Measurements from ENCODE around the gene HK1.

Gene HK1

GRCh38 chr10:69348816-69349541 lies 70.7 kb downstream of the HK1 start:
- peaks cover 71% of the 10 kb centered on the region for H3K4me1 Mint-ChIP-seq
- no peak for ATAC-seq
- peaks cover 64% of the 10 kb centered on the region for H3K36me3 Mint-ChIP-seq (ENCODE audit: low read depth)
- peak overlapping the region; percentile 87 for H3K27ac Mint-ChIP-seq
- H3K27me3 Mint-ChIP-seq = no peaks in the 10 kb centered on the region
- H3K9me3 Mint-ChIP-seq = no peaks in the 10 kb centered on the region
- peak overlapping the region; percentile 20 for H3K4me3 Mint-ChIP-seq
- no peak for DNase-seq

- no peak for DNase-seq
- Mint-ChIP-seq H3K4me1 (peaks cover 70% of the 10 kb centered on the region), H3K36me3 (ENCODE audit: low read depth) (peaks cover 66% of the 10 kb centered on the region), H3K27ac (peak overlapping the region; percentile 87), H3K9me3 (no peaks in the 10 kb centered on the region), H3K27me3 (no peaks in the 10 kb centered on the region), H3K4me3 (no peak overlapping the region)
- peak; percentile 10 for ATAC-seq
These were observed 71.2 kb downstream of the HK1 start for GRCh38 chr10:69349542-69349888.

GRCh38 chr10:69351589-69351988 lies 73.3 kb downstream of the HK1 start:
- ATAC-seq (no peak), DNase-seq (no peak)
- Mint-ChIP-seq H3K27me3 (no peaks in the 10 kb centered on the region), H3K9me3 (no peaks in the 10 kb centered on the region), H3K27ac (no peak overlapping the region), H3K4me3 (no peak overlapping the region), H3K36me3 (ENCODE audit: low read depth) (peaks cover 58% of the 10 kb centered on the region), H3K4me1 (peaks cover 58% of the 10 kb centered on the region)

GRCh38 chr10:69352569-69353264 lies 74.4 kb downstream of the HK1 start:
- ATAC-seq (no peak), DNase-seq (no peak)
- no peak overlapping the region for H3K4me3 Mint-ChIP-seq
- peaks cover 55% of the 10 kb centered on the region for H3K36me3 Mint-ChIP-seq (ENCODE audit: low read depth)
- no peaks in the 10 kb centered on the region for H3K9me3 Mint-ChIP-seq
- H3K4me1 Mint-ChIP-seq = peaks cover 53% of the 10 kb centered on the region
- H3K27ac Mint-ChIP-seq = no peak overlapping the region
- H3K27me3 Mint-ChIP-seq = no peaks in the 10 kb centered on the region

- Mint-ChIP-seq H3K36me3 (ENCODE audit: low read depth) (peaks cover 45% of the 10 kb centered on the region), H3K9me3 (no peaks in the 10 kb centered on the region), H3K27me3 (no peaks in the 10 kb centered on the region), H3K4me1 (peaks cover 53% of the 10 kb centered on the region), H3K4me3 (no peak overlapping the region), H3K27ac (peak overlapping the region; percentile 66)
- peak; percentile 29 for ATAC-seq
- no peak for DNase-seq
These were observed 75.8 kb downstream of the HK1 start for GRCh38 chr10:69353977-69354635.

- DNase-seq (no peak), ATAC-seq (no peak)
- Mint-ChIP-seq H3K27ac (no peak overlapping the region), H3K4me3 (no peak overlapping the region), H3K4me1 (peaks cover 63% of the 10 kb centered on the region), H3K9me3 (no peaks in the 10 kb centered on the region), H3K36me3 (ENCODE audit: low read depth) (peaks cover 43% of the 10 kb centered on the region), H3K27me3 (no peaks in the 10 kb centered on the region)
These were observed 77.9 kb downstream of the HK1 start for GRCh38 chr10:69356187-69356586.

GRCh38 chr10:69358148-69358795 lies 80.0 kb downstream of the HK1 start:
- H3K4me1 Mint-ChIP-seq = peaks cover 56% of the 10 kb centered on the region
- H3K36me3 Mint-ChIP-seq (ENCODE audit: low read depth) = peaks cover 45% of the 10 kb centered on the region
- DNase-seq (no peak), ATAC-seq (no peak)
- peak overlapping the region; percentile 19 for H3K27ac Mint-ChIP-seq
- H3K4me3 Mint-ChIP-seq = no peak overlapping the region
- no peaks in the 10 kb centered on the region for H3K9me3 Mint-ChIP-seq
- no peaks in the 10 kb centered on the region for H3K27me3 Mint-ChIP-seq

GRCh38 chr10:69359148-69359547 lies 80.9 kb downstream of the HK1 start:
- Mint-ChIP-seq H3K27me3 (no peaks in the 10 kb centered on the region), H3K9me3 (no peaks in the 10 kb centered on the region), H3K4me3 (no peak overlapping the region), H3K36me3 (ENCODE audit: low read depth) (peaks cover 36% of the 10 kb centered on the region), H3K27ac (peak overlapping the region; percentile 75), H3K4me1 (peaks cover 47% of the 10 kb centered on the region)
- ATAC-seq = peak; percentile 41
- DNase-seq = no peak

- Mint-ChIP-seq H3K4me1 (peaks cover 45% of the 10 kb centered on the region), H3K36me3 (ENCODE audit: low read depth) (peaks cover 32% of the 10 kb centered on the region), H3K27ac (peak overlapping the region; percentile 75), H3K27me3 (no peaks in the 10 kb centered on the region), H3K9me3 (no peaks in the 10 kb centered on the region), H3K4me3 (no peak overlapping the region)
- DNase-seq = no peak
- ATAC-seq = peak; percentile 52
These were observed 81.3 kb downstream of the HK1 start for GRCh38 chr10:69359594-69359993.

GRCh38 chr10:69360485-69361302 lies 82.4 kb downstream of the HK1 start:
- Mint-ChIP-seq H3K9me3 (no peaks in the 10 kb centered on the region), H3K27me3 (no peaks in the 10 kb centered on the region), H3K4me1 (peaks cover 43% of the 10 kb centered on the region), H3K4me3 (no peak overlapping the region), H3K27ac (no peak overlapping the region), H3K36me3 (ENCODE audit: low read depth) (peaks cover 36% of the 10 kb centered on the region)
- DNase-seq (no peak), ATAC-seq (no peak)

GRCh38 chr10:69361303-69361614 lies 83.0 kb downstream of the HK1 start:
- H3K27ac Mint-ChIP-seq = no peak overlapping the region
- no peak for ATAC-seq

GRCh38 chr10:69362471-69362954 lies 84.2 kb downstream of the HK1 start:
- Mint-ChIP-seq H3K4me3 (no peak overlapping the region), H3K9me3 (no peaks in the 10 kb centered on the region), H3K36me3 (ENCODE audit: low read depth) (peaks cover 29% of the 10 kb centered on the region), H3K27me3 (no peaks in the 10 kb centered on the region), H3K27ac (no peak overlapping the region), H3K4me1 (peaks cover 37% of the 10 kb centered on the region)
- no peak for ATAC-seq
- no peak for DNase-seq

More at GRCh38 chr10:69361303-69361614, 83.0 kb downstream of the HK1 start:
- H3K27me3 Mint-ChIP-seq = no peaks in the 10 kb centered on the region
- no peak overlapping the region for H3K4me3 Mint-ChIP-seq
- no peak for DNase-seq
- H3K36me3 Mint-ChIP-seq (ENCODE audit: low read depth) = peaks cover 32% of the 10 kb centered on the region
- no peaks in the 10 kb centered on the region for H3K9me3 Mint-ChIP-seq
- peaks cover 40% of the 10 kb centered on the region for H3K4me1 Mint-ChIP-seq

- ATAC-seq (no peak), DNase-seq (no peak)
- Mint-ChIP-seq H3K36me3 (ENCODE audit: low read depth) (peaks cover 28% of the 10 kb centered on the region), H3K9me3 (no peaks in the 10 kb centered on the region), H3K4me3 (no peak overlapping the region), H3K27me3 (no peaks in the 10 kb centered on the region), H3K4me1 (peaks cover 26% of the 10 kb centered on the region), H3K27ac (no peak overlapping the region)
These were observed 85.4 kb downstream of the HK1 start for GRCh38 chr10:69363666-69364065.

Measured in activated naive CD8-positive, alpha-beta T cell treated with anti-CD3 and anti-CD28 coated beads, Interleukin-2, amount 50 U/mL, for 24 hours (primary cell).